ENCODE measurements around the gene BMPR2. TPM values are rescaled to one million over a fixed set of nuclear protein-coding genes. Genes with fewer than 3 reads are reported as not detected.

The BMPR2 gene
- polyA plus RNA-seq, 1 experiment, result 78.1 TPM

DNA sequence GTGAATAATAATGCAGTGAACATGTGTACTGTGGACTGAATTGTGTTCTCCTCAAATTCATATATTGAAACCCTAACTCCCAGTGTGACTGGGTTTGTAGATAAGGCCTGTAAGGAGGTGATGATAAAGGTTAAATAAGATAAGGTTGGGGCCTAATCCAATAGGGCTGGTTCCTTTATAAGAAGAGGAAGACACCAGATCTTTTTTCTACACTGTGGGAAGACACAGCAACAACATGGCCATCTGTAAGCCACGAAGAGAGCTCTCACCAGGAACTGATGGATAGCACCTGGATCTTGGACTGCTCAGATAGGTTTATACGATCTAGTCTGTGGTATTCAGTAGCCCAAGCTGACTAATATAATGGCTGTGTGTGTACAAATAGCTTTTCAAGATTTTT lies 66.8 kb downstream of the BMPR2 start:
- no peaks in the 10 kb centered on the region for H3K27me3 ChIP-seq (ENCODE audit: control insufficient read depth, insufficient read depth, low read length)
- no peaks in the 10 kb centered on the region for H3K9me3 ChIP-seq (ENCODE audit: control insufficient read depth, insufficient read depth, low read length)
- TF ChIP-seq, protein P1, sequence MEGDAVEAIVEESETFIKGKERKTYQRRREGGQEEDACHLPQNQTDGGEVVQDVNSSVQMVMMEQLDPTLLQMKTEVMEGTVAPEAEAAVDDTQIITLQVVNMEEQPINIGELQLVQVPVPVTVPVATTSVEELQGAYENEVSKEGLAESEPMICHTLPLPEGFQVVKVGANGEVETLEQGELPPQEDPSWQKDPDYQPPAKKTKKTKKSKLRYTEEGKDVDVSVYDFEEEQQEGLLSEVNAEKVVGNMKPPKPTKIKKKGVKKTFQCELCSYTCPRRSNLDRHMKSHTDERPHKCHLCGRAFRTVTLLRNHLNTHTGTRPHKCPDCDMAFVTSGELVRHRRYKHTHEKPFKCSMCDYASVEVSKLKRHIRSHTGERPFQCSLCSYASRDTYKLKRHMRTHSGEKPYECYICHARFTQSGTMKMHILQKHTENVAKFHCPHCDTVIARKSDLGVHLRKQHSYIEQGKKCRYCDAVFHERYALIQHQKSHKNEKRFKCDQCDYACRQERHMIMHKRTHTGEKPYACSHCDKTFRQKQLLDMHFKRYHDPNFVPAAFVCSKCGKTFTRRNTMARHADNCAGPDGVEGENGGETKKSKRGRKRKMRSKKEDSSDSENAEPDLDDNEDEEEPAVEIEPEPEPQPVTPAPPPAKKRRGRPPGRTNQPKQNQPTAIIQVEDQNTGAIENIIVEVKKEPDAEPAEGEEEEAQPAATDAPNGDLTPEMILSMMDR (IDR thresholded peaks at IDR 0.05; ENCODE audit: low read depth, low read length), result no peak
- DNase-seq (ENCODE audit: low read depth, low spot score), result peak; percentile 26
- ChIA-PET POLR2A (interaction anchor here (0.5 kb wide), 1 partner anchor 115 kb away, joined by 4 read pairs; no protein-coding TSS in a partner anchor), CTCF (no interaction called here)
- H3K27ac ChIP-seq (ENCODE audit: low read depth, low read length), result no peak overlapping the region
- no peak overlapping the region for H3K4me3 ChIP-seq (ENCODE audit: low read depth, low read length)

DNA sequence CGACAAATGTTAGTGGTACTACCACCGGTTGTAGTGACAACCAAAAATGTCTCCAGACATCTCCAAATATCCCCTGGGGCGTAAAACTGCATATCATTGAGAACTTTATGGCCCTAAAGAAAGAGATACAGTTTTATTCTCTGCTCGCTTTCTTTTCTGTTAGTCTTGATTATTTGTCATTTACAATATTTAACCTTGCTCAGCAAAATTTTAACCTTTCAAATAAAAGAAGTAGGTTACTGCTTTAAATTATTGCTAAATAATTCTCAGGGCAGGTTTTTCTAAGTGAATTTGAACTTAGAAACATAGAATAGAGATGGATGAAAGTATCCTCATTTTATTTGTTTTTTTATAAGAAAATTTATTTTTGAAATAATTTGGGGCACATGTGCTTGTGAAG lies 67.9 kb downstream of the BMPR2 start:
- no peaks in the 10 kb centered on the region for H3K27me3 ChIP-seq (ENCODE audit: control insufficient read depth, insufficient read depth, low read length)
- no peaks in the 10 kb centered on the region for H3K9me3 ChIP-seq (ENCODE audit: control insufficient read depth, insufficient read depth, low read length)
- ChIA-PET POLR2A (no interaction called here), CTCF (no interaction called here)
- H3K4me3 ChIP-seq (ENCODE audit: low read depth, low read length), result no peak overlapping the region
- DNase-seq (ENCODE audit: low read depth, low spot score), result no peak
- TF ChIP-seq, protein P1 (IDR thresholded peaks at IDR 0.05; ENCODE audit: low read depth, low read length), result no peak
- H3K27ac ChIP-seq (ENCODE audit: low read depth, low read length), result no peak overlapping the region

DNA sequence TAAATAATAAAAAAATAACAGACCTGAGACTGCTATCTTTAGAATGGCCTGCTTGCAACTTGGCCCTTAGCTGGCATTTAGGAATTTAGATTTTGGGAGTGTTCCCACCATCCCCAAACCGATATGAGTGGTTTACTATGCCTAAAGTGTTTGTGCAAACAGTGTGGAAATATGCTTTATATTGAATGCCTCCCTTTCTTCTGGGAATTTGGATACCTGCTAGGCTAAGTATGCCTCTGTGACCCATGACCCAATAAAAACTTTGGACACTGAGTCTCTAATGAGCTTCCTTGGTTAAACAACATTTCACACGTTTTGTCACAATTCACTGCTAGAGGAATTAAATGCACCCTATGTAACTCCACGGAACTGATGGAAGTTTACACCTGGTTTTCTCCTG lies 73.2 kb downstream of the BMPR2 start:
- CTCF ChIA-PET, result no interaction called here
- no peak for DNase-seq (ENCODE audit: low read depth, low spot score)
- TF ChIP-seq, protein P1 (IDR thresholded peaks at IDR 0.05; ENCODE audit: low read depth, low read length), result no peak
- Histone ChIP-seq H3K27ac (ENCODE audit: low read depth, low read length) (no peak overlapping the region), H3K27me3 (ENCODE audit: control insufficient read depth, insufficient read depth, low read length) (no peaks in the 10 kb centered on the region), H3K9me3 (ENCODE audit: control insufficient read depth, insufficient read depth, low read length) (no peaks in the 10 kb centered on the region), H3K4me3 (ENCODE audit: low read depth, low read length) (no peak overlapping the region)
- POLR2A ChIA-PET, result no interaction called here

DNA sequence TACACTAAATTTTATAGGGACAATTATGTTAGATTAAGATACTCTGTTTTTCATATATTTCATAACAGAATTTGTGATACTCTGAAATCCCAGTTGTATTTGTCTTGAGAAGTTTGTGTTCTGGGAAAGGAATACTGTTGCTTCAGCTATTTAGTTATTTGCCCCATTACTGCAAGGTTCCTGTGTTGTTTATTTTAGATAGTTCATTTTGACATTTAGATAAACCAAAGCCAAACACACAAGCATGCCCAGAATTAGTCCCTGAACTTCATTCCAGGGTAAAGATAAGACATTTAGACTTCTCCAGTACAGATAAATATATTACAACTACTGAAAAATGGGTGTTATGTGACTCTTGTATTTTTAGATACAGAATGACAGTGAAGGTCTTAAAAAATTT lies 74.7 kb downstream of the BMPR2 start:
- ChIA-PET POLR2A (no interaction called here), CTCF (no interaction called here)
- H3K27ac ChIP-seq (ENCODE audit: low read depth, low read length), result no peak overlapping the region
- TF ChIP-seq, protein P1 (IDR thresholded peaks at IDR 0.05; ENCODE audit: low read depth, low read length), result no peak
- H3K4me3 ChIP-seq (ENCODE audit: low read depth, low read length), result no peak overlapping the region
- DNase-seq (ENCODE audit: low read depth, low spot score), result no peak
- no peaks in the 10 kb centered on the region for H3K27me3 ChIP-seq (ENCODE audit: control insufficient read depth, insufficient read depth, low read length)
- H3K9me3 ChIP-seq (ENCODE audit: control insufficient read depth, insufficient read depth, low read length), result no peaks in the 10 kb centered on the region

DNA sequence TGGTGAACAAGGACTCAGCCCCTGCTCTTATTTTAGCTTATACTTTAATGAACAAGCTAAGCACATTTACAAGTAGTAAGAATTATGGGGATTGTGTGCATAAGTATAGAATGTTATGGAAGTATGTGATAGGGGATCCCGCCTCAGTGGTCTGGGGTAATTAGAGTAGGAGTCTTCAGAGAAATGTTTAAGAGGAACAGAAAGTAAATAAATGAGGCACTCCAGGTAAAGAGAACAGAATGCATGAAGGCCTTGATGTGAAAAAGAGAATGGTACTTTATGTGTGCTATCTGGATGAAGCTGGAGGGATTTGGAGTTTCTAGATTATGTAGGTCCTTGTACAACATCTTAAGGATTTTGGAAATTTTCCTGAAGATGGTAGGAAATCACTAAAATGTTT lies 76.6 kb downstream of the BMPR2 start:
- no peaks in the 10 kb centered on the region for H3K27me3 ChIP-seq (ENCODE audit: control insufficient read depth, insufficient read depth, low read length)
- CTCF ChIA-PET, result no interaction called here
- TF ChIP-seq, protein P1 (IDR thresholded peaks at IDR 0.05; ENCODE audit: low read depth, low read length), result no peak
- no peaks in the 10 kb centered on the region for H3K9me3 ChIP-seq (ENCODE audit: control insufficient read depth, insufficient read depth, low read length)
- POLR2A ChIA-PET, result interaction anchor here (0.6 kb wide), 1 partner anchor 24 kb away, joined by 3 read pairs; no protein-coding TSS in a partner anchor
- no peak overlapping the region for H3K27ac ChIP-seq (ENCODE audit: low read depth, low read length)
- H3K4me3 ChIP-seq (ENCODE audit: low read depth, low read length), result no peak overlapping the region
- no peak for DNase-seq (ENCODE audit: low read depth, low spot score)

Measured in AG04450 (cell line).